Transverse colon (tissue), 4 donors: ENCODE results near the gene SNAPC3.
"Not testable (repeated sequence)": the region's sequence is repeated elsewhere in the genome, so short reads cannot be mapped to it uniquely, and the experiment has no call there.

Experiments
- CTCF ChIP-seq, 5 experiments: fragments of 200-600 bp in 3 of 5; fragments of 450-650 bp in 2 of 5; sonication (generic) in 3 of 5; IDR thresholded peaks; 1 replicate in 2 of 5; 2 replicates in 3 of 5; pipeline ENCODE4 v1.5.1; 2016 to 2017; ENCODE audit warnings: antibody characterized with exemption in 5 of 5, inconsistent platforms in 3 of 5, mild to moderate bottlenecking in 2 of 5, moderate library complexity in 1 of 5
- EP300 ChIP-seq: sonication (generic); formaldehyde crosslinking; IDR thresholded peaks from one replicate; pipeline ENCODE4 v1.6.1; 2017; ENCODE audit warnings: antibody characterized with exemption, low read depth
- POLR2AphosphoS5 ChIP-seq, 3 donors: sonication (generic); formaldehyde crosslinking; IDR thresholded peaks; one replicate each; pipeline ENCODE4 v1.6.1; 2016; ENCODE audit warnings: antibody characterized with exemption in 3 of 3

- not testable (repeated sequence) for TF ChIP-seq CTCF (IDR thresholded peaks at IDR 0.05); EP300; POLR2AphosphoS5 (IDR thresholded peaks at IDR 0.05)
Observed at GRCh38 chr9:15379317-15379716, 43.4 kb upstream of the SNAPC3 start.
